Measurements from ENCODE around the gene POLR1A. TPM values are rescaled to one million over a fixed set of nuclear protein-coding genes. Genes with fewer than 3 reads are reported as not detected.

Gene POLR1A
- total and polyA plus RNA-seq, 9 donors, result 4.7 to 43.9 (median 23.1) TPM

DNA sequence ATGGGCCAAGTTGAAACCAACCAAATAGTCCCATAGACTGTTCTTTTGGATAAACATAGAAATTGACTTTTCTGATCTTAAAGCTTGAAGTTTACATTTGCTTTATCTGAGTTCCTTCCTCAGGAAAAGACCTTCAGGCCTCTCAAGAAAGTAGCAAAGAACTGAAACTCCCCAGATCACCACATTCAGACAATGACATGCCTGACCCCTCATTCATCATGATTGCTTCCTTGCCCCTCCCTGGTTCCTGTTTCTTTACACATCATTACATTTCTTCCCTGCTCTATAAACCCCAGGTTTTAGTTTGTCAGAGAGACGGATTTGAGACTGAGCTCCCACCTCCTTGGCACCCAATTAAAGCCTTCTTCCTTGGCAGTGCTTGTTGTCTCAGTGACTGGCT is 133.3 kb downstream of the POLR1A start:
- no peak overlapping the region for H3K27ac ChIP-seq
- no peaks in the 10 kb centered on the region for H3K27me3 ChIP-seq
- H3K9me3 ChIP-seq, result no peaks in the 10 kb centered on the region
- TF ChIP-seq POLR2A (IDR thresholded peaks at IDR 0.05), result no peak
- TF ChIP-seq CTCF (IDR thresholded peaks at IDR 0.05), result no peak
- no peak for TF ChIP-seq EP300 (IDR thresholded peaks at IDR 0.05)
- WGBS, 3 donors, result 28 to 59% (median 56%) methylated on average over 1 of the region's 1 CpG
- H3K4me1 ChIP-seq (ENCODE audit: insufficient read depth), result peaks cover 1% of the 10 kb centered on the region
- no peak for DNase-seq
- no peaks in the 10 kb centered on the region for H3K36me3 ChIP-seq
- no peak overlapping the region for H3K4me3 ChIP-seq
- intact Hi-C loops (cut with DNase I), result no loop called here

GRCh38 chr2:85971366-85971765 is 134.3 kb downstream of the POLR1A start:
- no peaks in the 10 kb centered on the region for H3K9me3 ChIP-seq

More at GRCh38 chr2:85971366-85971765, 134.3 kb downstream of the POLR1A start:
- H3K36me3 ChIP-seq, result no peaks in the 10 kb centered on the region
- no peaks in the 10 kb centered on the region for H3K27me3 ChIP-seq
- DNase-seq, result no peak
- H3K4me3 ChIP-seq, result no peak overlapping the region
- H3K27ac ChIP-seq, result no peak overlapping the region
- intact Hi-C loops (cut with DNase I), result no loop called here
- TF ChIP-seq CTCF (IDR thresholded peaks at IDR 0.05) (no peak), EP300 (IDR thresholded peaks at IDR 0.05) (no peak), POLR2A (IDR thresholded peaks at IDR 0.05) (no peak)
- H3K4me1 ChIP-seq (ENCODE audit: insufficient read depth), result peaks cover 1% of the 10 kb centered on the region

Small RNA genes lying within 50 kb of the gene (small RNA-seq; reads per million reads assigned to genes)
- 14,074 reads per million, percentile 99 among the genes with 10 or more reads in this experiment for gene SNORD94

Other genes with a start within 250 kb of the POLR1A start
- 10 to 100 TPM; 12.8 to 52.7 (median 22.2) TPM for gene ST3GAL5, start 216.9 kb downstream of the POLR1A start, total RNA-seq
- 10 to 100 TPM; 11.6 to 31.1 TPM for gene ST3GAL5, start 216.9 kb downstream of the POLR1A start, polyA plus RNA-seq
- 10 to 100 TPM; 60.5 to 98.5 (median 79.4) TPM for gene PTCD3, start 349 bp upstream of the POLR1A start, total RNA-seq
- gene PTCD3, start 349 bp upstream of the POLR1A start, polyA plus RNA-seq, result 10 to 100 TPM; 32.5 to 93.8 TPM
- gene IMMT, start 89.6 kb upstream of the POLR1A start, total RNA-seq, result 10 to 100 TPM; 22.8 to 64.9 (median 48.4) TPM
- 10 to 100 TPM; 30.6 to 99.4 TPM for gene IMMT, start 89.6 kb upstream of the POLR1A start, polyA plus RNA-seq
- gene MRPL35, start 93.6 kb upstream of the POLR1A start, total RNA-seq, result 10 to 100 TPM in 6 of 7 donors, 1 to 10 TPM in 1; 9.5 to 29.7 (median 21.4) TPM
- 10 to 100 TPM; 18.6 to 49.1 TPM for gene MRPL35, start 93.6 kb upstream of the POLR1A start, polyA plus RNA-seq
- 10 to 100 TPM in 1 of 7 donors, 1 to 10 TPM in 3, under 1 TPM in 3; 0.58 to 35.7 (median 2.0) TPM for gene REEP1, start 231.7 kb upstream of the POLR1A start, total RNA-seq
- gene REEP1, start 231.7 kb upstream of the POLR1A start, polyA plus RNA-seq, result 10 to 100 TPM in 1 of 2 donors, 1 to 10 TPM in 1; 1.1 to 12.0 TPM